ENCODE measurements around the gene ZSCAN10. TPM values are rescaled to one million over a fixed set of nuclear protein-coding genes. Genes with fewer than 3 reads are reported as not detected.

Gene ZSCAN10
- total and polyA plus RNA-seq, 2 of the 13 experiments (the other 11 are each of a cell fraction or from before 2014, with no cell fraction given), result not detected

GRCh38 chr16:3065069-3065741 is 33.9 kb downstream of the ZSCAN10 start, which contains the start of gene IL32 (continued):
- no peak for TF ChIP-seq GLMP (CRISPR knock-in tag; IDR thresholded peaks at IDR 0.05; ENCODE audit: borderline replicate concordance)
- peak; percentile 16; the same call in 1 of the 2 replicates for TF ChIP-seq ZMYM4 (CRISPR knock-in tag; IDR thresholded peaks at IDR 0.05)
- TF ChIP-seq ZNF629 (CRISPR knock-in tag; conservative IDR thresholded peaks at IDR 0.05), result no peak
- TF ChIP-seq JUN (CRISPR knock-in tag; IDR thresholded peaks at IDR 0.05), result peak; percentile 98
- TF ChIP-seq GRHL1 (CRISPR knock-in tag; conservative IDR thresholded peaks at IDR 0.05), result no peak
- no peak for TF ChIP-seq PLRG1 (conservative IDR thresholded peaks at IDR 0.05)
- TF ChIP-seq DNMT1 (CRISPR knock-in tag; IDR thresholded peaks at IDR 0.05), result 0 out of 2 replicates have a peak, but pooled peaks have one; percentile 43
- TF ChIP-seq ZNF598 (CRISPR knock-in tag; IDR thresholded peaks at IDR 0.05; ENCODE audit: borderline replicate concordance), result peak; percentile 77; the same call in 1 of the 2 replicates
- TF ChIP-seq ELF3 (CRISPR knock-in tag; IDR thresholded peaks at IDR 0.05), result peak; percentile 61; the same call in 1 of the 2 replicates
- peak in 1 of 2 experiments; percentile 59; a peak in 2 of 4 replicates for TF ChIP-seq EP300 (IDR thresholded peaks at IDR 0.05; ENCODE audit: low read depth in 2 of 2, low read length in 2 of 2)
- 0 out of 2 replicates have a peak, but pooled peaks have one; percentile 17 for TF ChIP-seq EP300 (CRISPR knock-in tag; IDR thresholded peaks at IDR 0.05; ENCODE audit: borderline replicate concordance)
- peak; percentile 90 for TF ChIP-seq PAXIP1 (CRISPR knock-in tag; conservative IDR thresholded peaks at IDR 0.05)
- no peak for TF ChIP-seq ZNF138 (CRISPR knock-in tag; IDR thresholded peaks at IDR 0.05; ENCODE audit: low read depth)
- TF ChIP-seq SIN3A (IDR thresholded peaks at IDR 0.05; ENCODE audit: borderline replicate concordance, low read depth, low read length), result peak; percentile 83
- peak; percentile 50 for TF ChIP-seq TBX2 (CRISPR knock-in tag; IDR thresholded peaks at IDR 0.05; ENCODE audit: borderline replicate concordance)
- TF ChIP-seq KLF9 (CRISPR knock-in tag; IDR thresholded peaks at IDR 0.05; ENCODE audit: low read depth), result peak; percentile 79; the same call in 1 of the 2 replicates
- no peak for TF ChIP-seq SSRP1 (CRISPR knock-in tag; IDR thresholded peaks at IDR 0.05)
- TF ChIP-seq ZNF781 (CRISPR knock-in tag; IDR thresholded peaks at IDR 0.05; ENCODE audit: borderline replicate concordance, not compliant biosample characterization), result peak; percentile 66
- peak; percentile 72 for TF ChIP-seq POLR2AphosphoS5 (IDR thresholded peaks at IDR 0.05; ENCODE audit: low read depth, low read length)
- no peak for TF ChIP-seq NFRKB (IDR thresholded peaks at IDR 0.05)
- TF ChIP-seq PLSCR1 (CRISPR knock-in tag; IDR thresholded peaks at IDR 0.05; ENCODE audit: borderline replicate concordance), result no peak
- TF ChIP-seq HNRNPH1 (optimal IDR thresholded peaks at IDR 0.05; ENCODE audit: low read depth, low read length), result no peak
- 0 out of 2 replicates have a peak, but pooled peaks have one; percentile 33 for TF ChIP-seq TMF1 (CRISPR knock-in tag; IDR thresholded peaks at IDR 0.05; ENCODE audit: low read depth)
- no peak for TF ChIP-seq SNRNP70 (IDR thresholded peaks at IDR 0.05; ENCODE audit: low read depth, low read length)
